Parathyroid adenoma (tissue), 2 donors: Measurements from ENCODE around the gene ASTN2.

ENCODE experiments used
- H2AFZ ChIP-seq: fragments of 300-600 bp; sonication (generic); one replicate; pipeline ENCODE4 v1.7.0; 2017; ENCODE audit warnings: antibody characterized with exemption, mild to moderate bottlenecking
- H3K27ac ChIP-seq: fragments of 300-600 bp; sonication (generic); one replicate; pipeline ENCODE4 v1.7.0; 2017
- H3K27me3 ChIP-seq: fragments of 300-600 bp; sonication (generic); one replicate; pipeline ENCODE4 v1.7.0; 2017; ENCODE audit warnings: low read length; ENCODE audit not compliant: control insufficient read depth, insufficient read depth
- H3K36me3 ChIP-seq: fragments of 300-600 bp; sonication (generic); one replicate; pipeline ENCODE4 v1.7.0; 2017; ENCODE audit warnings: low read length; ENCODE audit not compliant: control insufficient read depth, insufficient read depth
- H3K4me1 ChIP-seq: fragments of 300-600 bp; sonication (generic); one replicate; pipeline ENCODE4 v1.7.0; 2017; ENCODE audit warnings: control low read depth
- H3K4me2 ChIP-seq: fragments of 300-600 bp; sonication (generic); one replicate; pipeline ENCODE4 v1.7.0; 2017; ENCODE audit warnings: low read length
- H3K4me3 ChIP-seq: fragments of 300-600 bp; sonication (generic); one replicate; pipeline ENCODE4 v1.7.0; 2017; ENCODE audit warnings: low read depth, low read length
- H3K79me2 ChIP-seq: fragments of 300-600 bp; sonication (generic); one replicate; pipeline ENCODE4 v1.7.0; 2017; ENCODE audit warnings: control low read depth
- H3K9ac ChIP-seq: fragments of 300-600 bp; sonication (generic); one replicate; pipeline ENCODE4 v1.7.0; 2017; ENCODE audit warnings: mild to moderate bottlenecking
- H3K9me3 ChIP-seq: fragments of 300-600 bp; sonication (generic); one replicate; pipeline ENCODE4 v1.7.0; 2017; ENCODE audit warnings: low read length; ENCODE audit not compliant: control insufficient read depth
- TF ChIP-seq, protein P1 (sequence below): fragments of 300-600 bp; sonication (generic); IDR thresholded peaks from one replicate; pipeline ENCODE4 v1.7.0; 2017; ENCODE audit warnings: antibody characterized with exemption, mild to moderate bottlenecking
- donor health status: primary hyperparathyroidism.

The ASTN2 gene

DNA sequence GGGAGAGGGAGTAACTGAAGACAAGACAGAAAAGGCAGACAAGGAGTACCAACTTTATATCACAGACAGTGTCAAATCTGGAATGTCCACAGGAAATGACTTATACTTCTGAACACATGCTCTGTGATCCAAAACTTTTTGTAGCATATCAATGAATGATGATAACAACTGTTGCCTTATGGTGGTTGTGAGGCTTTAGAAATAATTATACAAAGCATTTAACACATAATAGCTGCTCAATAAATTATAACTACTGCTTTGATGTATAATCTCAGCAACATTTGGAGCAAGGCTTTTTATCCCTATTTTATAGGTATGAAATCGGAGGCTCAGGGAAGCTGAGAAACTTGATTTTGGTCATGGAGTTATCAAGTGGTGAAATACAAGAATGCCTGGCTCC lies 3.3 kb upstream of the ASTN2 start:
- no peak overlapping the region for H2AFZ ChIP-seq
- no peaks in the 10 kb centered on the region for H3K9me3 ChIP-seq
- no peaks in the 10 kb centered on the region for H3K36me3 ChIP-seq
- no peak overlapping the region for H3K4me2 ChIP-seq
- no peaks in the 10 kb centered on the region for H3K4me1 ChIP-seq
- no peaks in the 10 kb centered on the region for H3K27me3 ChIP-seq
- no peaks in the 10 kb centered on the region for H3K79me2 ChIP-seq
- TF ChIP-seq, protein P1, sequence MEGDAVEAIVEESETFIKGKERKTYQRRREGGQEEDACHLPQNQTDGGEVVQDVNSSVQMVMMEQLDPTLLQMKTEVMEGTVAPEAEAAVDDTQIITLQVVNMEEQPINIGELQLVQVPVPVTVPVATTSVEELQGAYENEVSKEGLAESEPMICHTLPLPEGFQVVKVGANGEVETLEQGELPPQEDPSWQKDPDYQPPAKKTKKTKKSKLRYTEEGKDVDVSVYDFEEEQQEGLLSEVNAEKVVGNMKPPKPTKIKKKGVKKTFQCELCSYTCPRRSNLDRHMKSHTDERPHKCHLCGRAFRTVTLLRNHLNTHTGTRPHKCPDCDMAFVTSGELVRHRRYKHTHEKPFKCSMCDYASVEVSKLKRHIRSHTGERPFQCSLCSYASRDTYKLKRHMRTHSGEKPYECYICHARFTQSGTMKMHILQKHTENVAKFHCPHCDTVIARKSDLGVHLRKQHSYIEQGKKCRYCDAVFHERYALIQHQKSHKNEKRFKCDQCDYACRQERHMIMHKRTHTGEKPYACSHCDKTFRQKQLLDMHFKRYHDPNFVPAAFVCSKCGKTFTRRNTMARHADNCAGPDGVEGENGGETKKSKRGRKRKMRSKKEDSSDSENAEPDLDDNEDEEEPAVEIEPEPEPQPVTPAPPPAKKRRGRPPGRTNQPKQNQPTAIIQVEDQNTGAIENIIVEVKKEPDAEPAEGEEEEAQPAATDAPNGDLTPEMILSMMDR = no peak
- H3K27ac ChIP-seq = no peak overlapping the region
- no peak overlapping the region for H3K4me3 ChIP-seq
- no peak overlapping the region for H3K9ac ChIP-seq

DNA sequence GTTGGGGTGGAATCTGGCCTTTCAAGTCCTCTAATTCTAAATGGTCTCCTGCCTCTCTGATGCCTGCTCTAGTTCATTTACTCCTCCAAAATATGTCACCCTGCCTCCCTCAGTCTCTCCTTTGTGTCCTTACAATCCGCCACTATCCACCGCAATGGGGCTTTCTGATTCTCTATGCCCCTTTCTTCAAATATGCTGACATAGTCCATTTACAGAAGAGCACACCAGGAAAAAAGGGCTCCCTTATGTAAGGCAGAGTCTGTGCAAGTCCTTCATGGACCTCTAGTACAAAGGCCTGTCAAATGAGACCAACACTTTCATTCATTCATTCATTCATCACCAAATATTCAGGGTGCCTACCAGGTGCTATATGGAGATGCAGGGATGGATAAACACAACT lies 2.0 kb upstream of the ASTN2 start:
- no peak overlapping the region for H3K4me3 ChIP-seq
- H3K27me3 ChIP-seq = no peaks in the 10 kb centered on the region
- TF ChIP-seq, protein P1 = no peak

DNA sequence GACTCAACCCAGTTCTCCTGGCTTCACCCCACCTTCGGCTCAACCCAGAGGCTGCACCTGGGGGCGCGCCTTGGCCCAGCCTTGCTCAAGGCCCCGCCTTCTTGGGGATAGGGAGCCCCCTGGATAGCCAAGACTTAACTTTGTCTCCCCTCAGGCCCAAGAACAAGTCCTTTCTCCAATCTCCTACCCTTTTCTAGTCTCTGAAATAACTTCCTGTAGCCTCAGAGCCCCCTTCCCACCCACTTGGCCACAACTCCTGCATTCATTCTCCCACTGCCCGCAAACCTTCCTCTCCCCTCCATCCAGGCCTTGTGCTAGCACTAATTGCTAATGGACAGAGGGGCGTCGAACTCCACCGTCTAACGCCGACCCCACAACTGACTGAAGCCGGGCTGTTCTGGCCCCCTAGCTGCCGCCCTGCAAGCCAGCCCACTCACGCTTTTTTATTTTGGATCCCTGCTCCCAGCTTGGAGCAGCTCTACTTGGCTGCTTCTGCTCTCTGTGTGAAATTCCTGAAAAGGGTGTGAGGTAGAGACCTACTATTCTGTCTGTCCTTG lies 579 bp upstream of the ASTN2 start:
- H3K9me3 ChIP-seq = no peaks in the 10 kb centered on the region
- no peak overlapping the region for H3K27ac ChIP-seq
- H3K9ac ChIP-seq = no peak overlapping the region
- TF ChIP-seq, protein P1 = no peak
- peak overlapping the region; percentile 53 for H2AFZ ChIP-seq
- peak overlapping the region; percentile 29 for H3K4me3 ChIP-seq
- no peaks in the 10 kb centered on the region for H3K27me3 ChIP-seq
- H3K4me2 ChIP-seq = peak overlapping the region; percentile 49
- H3K79me2 ChIP-seq = no peaks in the 10 kb centered on the region
- no peaks in the 10 kb centered on the region for H3K4me1 ChIP-seq
- H3K36me3 ChIP-seq = no peaks in the 10 kb centered on the region

More for the DNA sequence above, 2.0 kb upstream of the ASTN2 start:
- Histone ChIP-seq H3K4me1 (no peaks in the 10 kb centered on the region), H3K4me2 (no peak overlapping the region), H2AFZ (no peak overlapping the region), H3K36me3 (no peaks in the 10 kb centered on the region), H3K27ac (no peak overlapping the region), H3K9ac (no peak overlapping the region), H3K9me3 (no peaks in the 10 kb centered on the region), H3K79me2 (no peaks in the 10 kb centered on the region)

DNA sequence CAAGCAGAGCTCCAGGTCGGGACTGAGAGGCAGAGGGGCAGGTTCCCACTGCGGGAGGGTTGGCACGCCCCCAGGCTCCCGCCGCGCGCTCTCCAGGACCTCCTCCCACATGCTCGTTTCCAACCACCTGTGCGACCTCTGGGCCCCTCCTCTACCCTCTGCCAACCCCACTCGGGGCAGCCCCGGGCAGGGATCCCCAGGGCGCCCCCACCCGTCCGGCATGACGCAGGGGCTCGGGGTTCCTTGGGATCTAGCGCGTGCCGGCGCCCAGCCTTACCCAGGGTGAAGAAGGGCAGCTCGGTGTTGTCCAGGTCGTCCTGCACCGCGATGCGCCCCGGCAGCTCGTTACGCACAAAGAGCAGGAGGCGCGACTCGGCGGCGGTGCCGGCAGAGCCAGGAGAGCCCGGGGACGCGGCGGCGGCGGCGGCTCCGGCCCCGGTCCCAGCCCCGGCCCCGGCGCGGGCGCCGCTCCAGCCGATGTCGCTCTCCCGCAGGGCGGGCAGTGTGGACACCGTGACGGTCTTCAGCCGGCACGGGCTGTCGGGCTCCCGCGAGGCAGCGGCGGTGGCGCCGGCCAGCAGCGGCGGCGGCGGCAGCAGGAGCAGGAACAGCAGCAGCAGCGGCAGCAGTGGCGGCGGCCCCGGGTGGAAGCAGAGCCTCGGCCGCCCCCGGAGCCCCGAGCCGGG lies 494 bp downstream of the ASTN2 start:
- Histone ChIP-seq H3K9me3 (no peaks in the 10 kb centered on the region), H2AFZ (no peak overlapping the region), H3K9ac (no peak overlapping the region), H3K4me2 (peak overlapping the region; percentile 78), H3K27me3 (no peaks in the 10 kb centered on the region), H3K27ac (no peak overlapping the region), H3K4me1 (no peaks in the 10 kb centered on the region), H3K79me2 (no peaks in the 10 kb centered on the region), H3K4me3 (peak overlapping the region; percentile 25), H3K36me3 (no peaks in the 10 kb centered on the region)
- TF ChIP-seq, protein P1 = no peak
